Measurements from ENCODE around the gene CYBA. TPM values are rescaled to one million over a fixed set of nuclear protein-coding genes. Genes with fewer than 3 reads are reported as not detected.

Gene CYBA
- total RNA-seq, 1 donor from 2014 or later, result 222 TPM

Other genes starting within 250 kb of the CYBA start
- gene ZFPM1, start 197.8 kb downstream of the CYBA start, total RNA-seq, result 17.9 and 19.3 TPM in 2 replicates
- gene ZC3H18, start 80.7 kb downstream of the CYBA start, total RNA-seq, result 106 and 118 TPM in 2 replicates
- not detected in 2 replicates for gene IL17C, start 12.5 kb downstream of the CYBA start, total RNA-seq
- 95.7 and 102 TPM in 2 replicates for gene MVD, start 12.0 kb upstream of the CYBA start, total RNA-seq
- gene SNAI3, start 35.5 kb upstream of the CYBA start, total RNA-seq, result 3.0 and 3.3 TPM in 2 replicates
- gene RNF166, start 55.4 kb upstream of the CYBA start, total RNA-seq, result 47.3 and 49.7 TPM in 2 replicates
- 68.8 and 69.9 TPM in 2 replicates for gene CTU2, start 55.5 kb upstream of the CYBA start, total RNA-seq
- gene PIEZO1, start 134.2 kb upstream of the CYBA start, total RNA-seq, result 219 and 226 TPM in 2 replicates
- gene CDT1, start 152.7 kb upstream of the CYBA start, total RNA-seq, result 93.2 and 98.3 TPM in 2 replicates
- 312 and 314 TPM in 2 replicates for gene APRT, start 160.9 kb upstream of the CYBA start, total RNA-seq
- gene GALNS, start 205.9 kb upstream of the CYBA start, total RNA-seq, result 23.2 and 23.4 TPM in 2 replicates
- gene TRAPPC2L, start 206.1 kb upstream of the CYBA start, total RNA-seq, result 62.1 and 67.1 TPM in 2 replicates
- not detected in 2 replicates for gene PABPN1L, start 215.6 kb upstream of the CYBA start, total RNA-seq

Measured in activated CD4-positive, alpha-beta T cell treated with anti-CD3 and anti-CD28 coated beads, Interleukin-2, amount 10 ng/mL, durations not matched to agents 24 days and 14 days (primary cell).